WERI-Rb-1 (cell line): ENCODE measurements around the gene ASB1.
"Not testable (repeated sequence)": the region's sequence is repeated elsewhere in the genome, so short reads cannot be mapped to it uniquely, and the experiment has no call there.

ENCODE experiments used
- DNase-seq: peaks from one replicate; pipeline ENCODE4 v3.0.0-alpha.2; 2020
- H3K27ac ChIP-seq: fragments of 250-450 bp; sonication (Bioruptor Pico); 2 replicates; pipeline ENCODE4 v1.5.1; 2020; ENCODE audit warnings: mild to moderate bottlenecking, moderate library complexity
- H3K27me3 ChIP-seq: fragments of 250-450 bp; sonication (Bioruptor Pico); 2 replicates; pipeline ENCODE4 v1.5.1; 2021; ENCODE audit warnings: mild to moderate bottlenecking, low read depth, moderate library complexity; ENCODE audit not compliant: insufficient read depth, severe bottlenecking
- H3K36me3 ChIP-seq: fragments of 250-450 bp; sonication (Bioruptor Pico); 2 replicates; pipeline ENCODE4 v1.5.1; 2020; ENCODE audit warnings: mild to moderate bottlenecking, moderate library complexity
- H3K4me3 ChIP-seq: 2 replicates; pipeline ENCODE4 v1.5.1; 2011; ENCODE audit warnings: low read depth, mild to moderate bottlenecking, control low read depth, low read length
- H3K9me3 ChIP-seq: fragments of 250-450 bp; sonication (Bioruptor Pico); 2 replicates; pipeline ENCODE4 v1.5.1; 2021; ENCODE audit warnings: mild to moderate bottlenecking, moderate library complexity; ENCODE audit not compliant: severe bottlenecking
- TF ChIP-seq, protein P1 (sequence below): IDR thresholded peaks from 2 replicates; pipeline ENCODE4 v1.5.1; 2011; ENCODE audit warnings: low read depth, mild to moderate bottlenecking, control low read depth, inconsistent platforms, low read length

ASB1 gene

GRCh38 chr2:238399094-238399493 is 27.6 kb upstream of the ASB1 start:
- DNase-seq = no peak
- Histone ChIP-seq H3K36me3 (peaks cover 8% of the 10 kb centered on the region), H3K4me3 (no peak overlapping the region), H3K27me3 (no peaks in the 10 kb centered on the region), H3K9me3 (no peaks in the 10 kb centered on the region), H3K27ac (no peak overlapping the region)
- TF ChIP-seq, protein P1, sequence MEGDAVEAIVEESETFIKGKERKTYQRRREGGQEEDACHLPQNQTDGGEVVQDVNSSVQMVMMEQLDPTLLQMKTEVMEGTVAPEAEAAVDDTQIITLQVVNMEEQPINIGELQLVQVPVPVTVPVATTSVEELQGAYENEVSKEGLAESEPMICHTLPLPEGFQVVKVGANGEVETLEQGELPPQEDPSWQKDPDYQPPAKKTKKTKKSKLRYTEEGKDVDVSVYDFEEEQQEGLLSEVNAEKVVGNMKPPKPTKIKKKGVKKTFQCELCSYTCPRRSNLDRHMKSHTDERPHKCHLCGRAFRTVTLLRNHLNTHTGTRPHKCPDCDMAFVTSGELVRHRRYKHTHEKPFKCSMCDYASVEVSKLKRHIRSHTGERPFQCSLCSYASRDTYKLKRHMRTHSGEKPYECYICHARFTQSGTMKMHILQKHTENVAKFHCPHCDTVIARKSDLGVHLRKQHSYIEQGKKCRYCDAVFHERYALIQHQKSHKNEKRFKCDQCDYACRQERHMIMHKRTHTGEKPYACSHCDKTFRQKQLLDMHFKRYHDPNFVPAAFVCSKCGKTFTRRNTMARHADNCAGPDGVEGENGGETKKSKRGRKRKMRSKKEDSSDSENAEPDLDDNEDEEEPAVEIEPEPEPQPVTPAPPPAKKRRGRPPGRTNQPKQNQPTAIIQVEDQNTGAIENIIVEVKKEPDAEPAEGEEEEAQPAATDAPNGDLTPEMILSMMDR = no peak

- H3K27me3 ChIP-seq = no peaks in the 10 kb centered on the region
- H3K9me3 ChIP-seq = no peaks in the 10 kb centered on the region
- no peak overlapping the region for H3K4me3 ChIP-seq
- H3K27ac ChIP-seq = no peak overlapping the region
- DNase-seq = no peak
- TF ChIP-seq, protein P1 = no peak
- peaks cover 8% of the 10 kb centered on the region for H3K36me3 ChIP-seq
Measured at GRCh38 chr2:238401551-238401950, 25.2 kb upstream of the ASB1 start.

GRCh38 chr2:238403632-238404405 is 22.9 kb upstream of the ASB1 start:
- H3K9me3 ChIP-seq = no peaks in the 10 kb centered on the region
- TF ChIP-seq, protein P1 = no peak
- no peak overlapping the region for H3K4me3 ChIP-seq
- H3K36me3 ChIP-seq = peaks cover 8% of the 10 kb centered on the region
- no peaks in the 10 kb centered on the region for H3K27me3 ChIP-seq
- H3K27ac ChIP-seq = no peak overlapping the region
- DNase-seq = no peak

DNA sequence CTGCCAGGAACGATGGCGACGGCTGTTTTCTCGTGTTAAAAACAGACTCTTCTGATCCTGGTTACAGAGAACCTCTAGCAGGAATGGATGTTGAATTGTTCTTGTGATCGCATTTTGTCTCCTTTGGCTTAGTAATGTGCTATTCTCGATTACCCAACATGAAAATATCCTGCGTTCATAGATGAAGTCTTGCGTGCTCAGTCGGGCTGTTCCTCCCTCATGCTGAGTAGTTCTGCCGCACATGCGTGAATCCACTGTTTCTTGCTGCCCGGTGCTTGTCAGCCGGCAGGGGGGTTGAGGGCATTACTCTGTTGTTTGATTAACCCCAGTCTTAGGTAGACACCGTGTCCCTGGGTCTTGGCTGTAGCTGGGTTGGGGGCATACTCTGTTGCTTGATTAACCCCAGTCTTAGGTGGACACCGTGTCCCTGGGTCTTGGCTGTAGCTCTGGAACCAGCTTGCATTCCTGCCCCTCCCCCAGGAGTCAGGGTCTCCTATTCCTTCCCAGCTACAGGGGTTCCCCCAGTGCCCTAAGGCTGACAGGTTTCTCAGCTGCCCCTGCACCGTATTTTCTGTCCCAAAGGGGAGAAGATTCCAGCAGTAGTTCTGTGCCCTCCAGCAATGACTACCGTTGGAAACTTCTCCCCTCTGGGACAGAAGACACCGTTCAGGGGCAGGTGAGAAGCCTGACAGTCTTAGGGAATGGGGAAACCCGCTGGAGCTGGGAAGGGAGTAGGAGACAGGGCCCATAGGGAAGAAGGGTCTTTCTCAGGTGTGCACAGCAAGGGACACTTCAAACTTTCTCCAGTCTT is 22.1 kb upstream of the ASB1 start:
- no peaks in the 10 kb centered on the region for H3K27me3 ChIP-seq
- DNase-seq = no peak
- H3K27ac ChIP-seq = no peak overlapping the region

GRCh38 chr2:238405217-238405555 is 21.5 kb upstream of the ASB1 start:
- not testable (repeated sequence) for H3K27me3 ChIP-seq, H3K9me3 ChIP-seq, DNase-seq

More for the DNA sequence above, 22.1 kb upstream of the ASB1 start:
- Histone ChIP-seq H3K4me3 (no peak overlapping the region), H3K36me3 (peaks cover 4% of the 10 kb centered on the region; the same call in 1 of the 2 replicates), H3K9me3 (no peaks in the 10 kb centered on the region)
- TF ChIP-seq, protein P1 = no peak

GRCh38 chr2:238406221-238406997 is 20.3 kb upstream of the ASB1 start:
- Histone ChIP-seq H3K36me3 (no peaks in the 10 kb centered on the region), H3K9me3 (no peaks in the 10 kb centered on the region), H3K27ac (no peak overlapping the region), H3K27me3 (no peaks in the 10 kb centered on the region), H3K4me3 (no peak overlapping the region)
- TF ChIP-seq, protein P1 = no peak
- DNase-seq = no peak

More at GRCh38 chr2:238405217-238405555, 21.5 kb upstream of the ASB1 start:
- H3K36me3 ChIP-seq, H3K4me3 ChIP-seq, H3K27ac ChIP-seq: not testable (repeated sequence)
